Left lung (tissue), 10 donors: Measurements from ENCODE around the gene AMMECR1. TPM values are rescaled to one million over a fixed set of nuclear protein-coding genes. Genes with fewer than 3 reads are reported as not detected.

ENCODE experiments used
- ATAC-seq: fragments of 200-7000 bp; cut with Tn5 transposase; one replicate; pipeline ENCODE4 v1.9.1; 2020; ENCODE audit warnings: moderate library complexity
- DNase-seq, 4 donors: peaks; one replicate each; pipeline ENCODE4 v3.0.0-alpha.2; 2013 to 2020
- H3K27ac ChIP-seq, 2 donors: fragments of 200-600 bp; sonication (generic) in 1 of 2; one replicate each; pipeline versions ENCODE4 v1.5.0 to v1.8.0; 2020 to 2021
- H3K27me3 ChIP-seq, 2 donors: fragments of 200-600 bp; sonication (generic) in 1 of 2; one replicate each; pipeline versions ENCODE4 v1.5.0 to v1.8.0; 2020 to 2021
- H3K36me3 ChIP-seq, 2 donors: fragments of 200-600 bp; sonication (generic) in 1 of 2; one replicate each; pipeline versions ENCODE4 v1.5.0 to v1.8.0; 2020 to 2021
- H3K4me1 ChIP-seq, 2 donors: fragments of 200-600 bp; one replicate each; pipeline ENCODE4 v1.8.0; 2021
- H3K4me3 ChIP-seq, 2 donors: fragments of 200-600 bp; sonication (generic) in 1 of 2; one replicate each; pipeline versions ENCODE4 v1.5.0 to v1.8.0; 2020 to 2021; ENCODE audit warnings: mild to moderate bottlenecking in 1 of 2
- H3K9me3 ChIP-seq, 2 donors: fragments of 200-600 bp; sonication (generic) in 1 of 2; one replicate each; pipeline versions ENCODE4 v1.5.0 to v1.8.0; 2020 to 2021
- intact Hi-C, 2 donors: fragments of 100-400 bp; cut with DNase I; formaldehyde crosslinking; loops; one replicate each; pipeline versions ENCODE4 v1.11.2 to v1.14.2; 2022
- polyA plus RNA-seq, 6 donors: library from polyadenylated mRNA; unstranded; fragments of 120-200 nt; gene quantifications; one replicate each; pipeline ENCODE4 v1.2.1, GENCODE V29; 2013; ENCODE audit not compliant: insufficient read length in 6 of 6
- total RNA-seq, 2 donors: library from RNA; stranded (reverse); fragmentation: NEBNext Ultra II Directional; extraction: Animal tissue kit (Norgen Biotek cat#: 25700); gene quantifications; one replicate each; pipeline ENCODE4 v1.2.1, GENCODE V29; 2021
- TF ChIP-seq, protein P1 (sequence below), 2 donors: fragments of 200-600 bp; sonication (generic) in 1 of 2; IDR thresholded peaks; one replicate each; pipeline versions ENCODE4 v1.5.0 to v1.8.0; 2021; ENCODE audit warnings: antibody characterized with exemption in 2 of 2
- donor health status: DM: no; HTN: yes; CAD: no.
- donor health status: DM: no; HTN: no; CAD: no.

AMMECR1 gene
- total and polyA plus RNA-seq, 8 donors, result 8.9 to 15.2 (median 12.7) TPM

- no peaks in the 10 kb centered on the region for H3K27me3 ChIP-seq
- no peak overlapping the region for H3K27ac ChIP-seq
- TF ChIP-seq, protein P1, sequence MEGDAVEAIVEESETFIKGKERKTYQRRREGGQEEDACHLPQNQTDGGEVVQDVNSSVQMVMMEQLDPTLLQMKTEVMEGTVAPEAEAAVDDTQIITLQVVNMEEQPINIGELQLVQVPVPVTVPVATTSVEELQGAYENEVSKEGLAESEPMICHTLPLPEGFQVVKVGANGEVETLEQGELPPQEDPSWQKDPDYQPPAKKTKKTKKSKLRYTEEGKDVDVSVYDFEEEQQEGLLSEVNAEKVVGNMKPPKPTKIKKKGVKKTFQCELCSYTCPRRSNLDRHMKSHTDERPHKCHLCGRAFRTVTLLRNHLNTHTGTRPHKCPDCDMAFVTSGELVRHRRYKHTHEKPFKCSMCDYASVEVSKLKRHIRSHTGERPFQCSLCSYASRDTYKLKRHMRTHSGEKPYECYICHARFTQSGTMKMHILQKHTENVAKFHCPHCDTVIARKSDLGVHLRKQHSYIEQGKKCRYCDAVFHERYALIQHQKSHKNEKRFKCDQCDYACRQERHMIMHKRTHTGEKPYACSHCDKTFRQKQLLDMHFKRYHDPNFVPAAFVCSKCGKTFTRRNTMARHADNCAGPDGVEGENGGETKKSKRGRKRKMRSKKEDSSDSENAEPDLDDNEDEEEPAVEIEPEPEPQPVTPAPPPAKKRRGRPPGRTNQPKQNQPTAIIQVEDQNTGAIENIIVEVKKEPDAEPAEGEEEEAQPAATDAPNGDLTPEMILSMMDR (IDR thresholded peaks at IDR 0.05), result no peak
- intact Hi-C loops, result no loop called here
- no peaks in the 10 kb centered on the region for H3K4me1 ChIP-seq
- no peak for ATAC-seq
- no peaks in the 10 kb centered on the region for H3K36me3 ChIP-seq
- no peak for DNase-seq
- no peaks in the 10 kb centered on the region for H3K9me3 ChIP-seq
- no peak overlapping the region for H3K4me3 ChIP-seq
Observed at GRCh38 chrX:110304371-110304770, 13.5 kb downstream of the AMMECR1 start.

DNA sequence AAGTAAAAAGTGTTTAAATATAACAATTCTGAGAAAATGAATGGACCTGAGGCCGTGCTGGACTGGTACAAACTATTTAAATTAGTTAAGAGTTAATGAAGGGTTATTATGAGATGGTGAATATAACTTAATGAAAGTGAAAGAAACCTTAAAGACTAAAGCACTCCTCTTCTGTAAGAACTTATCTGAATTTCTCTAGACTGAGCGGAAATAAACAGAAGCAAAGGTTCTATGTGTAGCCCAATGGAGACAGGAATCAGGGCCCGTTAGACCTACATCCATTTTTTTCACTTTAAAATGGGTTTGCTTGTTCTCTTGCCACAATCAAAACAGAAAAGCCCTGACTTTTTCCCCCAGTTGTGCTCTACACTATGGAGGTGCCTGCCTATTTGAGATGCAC lies 14.9 kb downstream of the AMMECR1 start:
- H3K36me3 ChIP-seq, result no peaks in the 10 kb centered on the region
- ATAC-seq (no peak), DNase-seq (no peak)
- no peak overlapping the region for H3K4me3 ChIP-seq
- H3K4me1 ChIP-seq, result no peaks in the 10 kb centered on the region
- intact Hi-C loops, result no loop called here
- no peaks in the 10 kb centered on the region for H3K9me3 ChIP-seq
- no peaks in the 10 kb centered on the region for H3K27me3 ChIP-seq
- TF ChIP-seq, protein P1 (IDR thresholded peaks at IDR 0.05), result no peak
- H3K27ac ChIP-seq, result no peak overlapping the region

DNA sequence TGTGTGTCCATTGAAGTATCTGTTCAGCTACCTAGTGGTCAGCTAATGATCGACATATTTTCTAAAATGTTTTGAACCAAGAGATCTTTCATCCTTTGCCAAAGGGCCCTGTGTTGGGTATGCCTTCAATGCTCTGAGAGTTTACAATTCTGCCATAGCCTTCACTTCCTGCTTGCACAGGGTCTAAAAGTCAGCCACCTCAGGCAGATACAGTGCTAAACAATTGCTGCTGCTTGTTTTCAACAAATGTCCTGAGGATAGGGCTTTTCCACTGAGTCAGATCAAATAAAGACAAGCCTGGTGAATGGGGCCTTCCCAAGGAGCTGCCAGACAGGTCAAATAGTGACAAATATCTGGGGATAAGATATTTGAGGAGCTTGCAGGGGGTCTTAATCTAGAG lies 16.7 kb downstream of the AMMECR1 start:
- Histone ChIP-seq H3K4me1 (no peaks in the 10 kb centered on the region), H3K36me3 (no peaks in the 10 kb centered on the region), H3K4me3 (no peak overlapping the region), H3K27me3 (no peaks in the 10 kb centered on the region), H3K9me3 (peaks cover 0 to 2% of the 10 kb centered on the region in 2 donors), H3K27ac (no peak overlapping the region)
- ATAC-seq, result no peak
- DNase-seq, result no peak
- intact Hi-C loops, result no loop called here
- TF ChIP-seq, protein P1 (IDR thresholded peaks at IDR 0.05), result no peak

DNA sequence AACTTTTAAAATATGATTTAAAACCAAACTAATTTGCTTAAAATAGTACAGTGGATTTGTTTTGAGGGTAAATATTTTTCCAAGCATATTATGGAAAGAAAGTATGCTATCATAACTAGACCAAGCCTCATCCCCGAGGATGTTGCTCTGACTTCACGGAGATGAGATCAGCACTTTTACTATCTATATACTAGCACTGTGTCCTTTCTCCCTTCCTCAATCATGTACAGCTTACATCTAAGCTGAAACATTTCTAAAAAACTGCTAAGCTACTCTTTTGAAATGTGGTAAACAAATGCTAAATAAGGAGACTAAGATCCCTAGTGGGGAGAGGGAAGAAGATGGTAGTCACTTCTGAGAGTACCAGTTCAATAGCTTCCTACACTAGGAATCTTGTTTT lies 23.8 kb downstream of the AMMECR1 start:
- intact Hi-C loops, result no loop called here
- Histone ChIP-seq H3K27ac (no peak overlapping the region), H3K9me3 (peaks cover 0 to 2% of the 10 kb centered on the region in 2 donors), H3K27me3 (no peaks in the 10 kb centered on the region), H3K4me3 (no peak overlapping the region), H3K36me3 (no peaks in the 10 kb centered on the region), H3K4me1 (no peaks in the 10 kb centered on the region)
- ATAC-seq (no peak), DNase-seq (no peak)
- TF ChIP-seq, protein P1 (IDR thresholded peaks at IDR 0.05), result no peak

GRCh38 chrX:110293658-110294057 lies 24.2 kb downstream of the AMMECR1 start:
- no peaks in the 10 kb centered on the region for H3K27me3 ChIP-seq
- intact Hi-C loops, result no loop called here
- H3K9me3 ChIP-seq, result peaks cover 0 to 2% of the 10 kb centered on the region in 2 donors
- H3K36me3 ChIP-seq, result no peaks in the 10 kb centered on the region
- no peak overlapping the region for H3K27ac ChIP-seq
- DNase-seq (no peak), ATAC-seq (no peak)
- no peaks in the 10 kb centered on the region for H3K4me1 ChIP-seq
- TF ChIP-seq, protein P1 (IDR thresholded peaks at IDR 0.05), result no peak
- H3K4me3 ChIP-seq, result no peak overlapping the region
